Left renal pelvis (tissue), 4 donors: ENCODE results near the gene CAPN2. TPM values are rescaled to one million over a fixed set of nuclear protein-coding genes. Genes with fewer than 3 reads are reported as not detected.

Experiments used
- DNase-seq, 4 donors: peaks; one replicate each; pipeline ENCODE4 v3.0.0-alpha.2; 2013; ENCODE audit warnings: low read depth in 4 of 4, low spot score in 3 of 4
- polyA plus RNA-seq, 4 donors: library from polyadenylated mRNA; unstranded; fragments of 120-200 nt; gene quantifications; one replicate each; pipeline ENCODE4 v1.2.1, GENCODE V29; 2013; ENCODE audit not compliant: insufficient read length in 4 of 4

Gene CAPN2
- polyA plus RNA-seq, 4 donors: 122 to 206 (median 189) TPM

GRCh38 chr1:223755992-223756775 lies 43.8 kb downstream of the CAPN2 start:
- no peak for DNase-seq

GRCh38 chr1:223756806-223757700 lies 44.7 kb downstream of the CAPN2 start:
- no peak for DNase-seq

GRCh38 chr1:223758734-223759133 lies 46.4 kb downstream of the CAPN2 start:
- DNase-seq: no peak

GRCh38 chr1:223759273-223759672 lies 46.9 kb downstream of the CAPN2 start:
- DNase-seq: no peak

GRCh38 chr1:223760833-223761232 lies 48.5 kb downstream of the CAPN2 start:
- DNase-seq: no peak

- DNase-seq: no peak
These were observed 49.1 kb downstream of the CAPN2 start for GRCh38 chr1:223761411-223761810.

GRCh38 chr1:223763251-223763650 lies 50.9 kb downstream of the CAPN2 start:
- no peak for DNase-seq

GRCh38 chr1:223763881-223764280 lies 51.5 kb downstream of the CAPN2 start:
- no peak for DNase-seq

GRCh38 chr1:223765036-223765718 lies 52.8 kb downstream of the CAPN2 start:
- no peak for DNase-seq

- DNase-seq: no peak
These were observed 53.5 kb downstream of the CAPN2 start for GRCh38 chr1:223765719-223766340.

- no peak for DNase-seq
These were observed 58.4 kb downstream of the CAPN2 start for GRCh38 chr1:223770621-223771315.

GRCh38 chr1:223771469-223771813 lies 59.1 kb downstream of the CAPN2 start:
- no peak for DNase-seq

- no peak for DNase-seq
These were observed 59.8 kb downstream of the CAPN2 start for GRCh38 chr1:223771814-223772770.

GRCh38 chr1:223772771-223773160 lies 60.4 kb downstream of the CAPN2 start:
- DNase-seq: no peak

GRCh38 chr1:223774134-223774814 lies 61.9 kb downstream of the CAPN2 start:
- DNase-seq: no peak

GRCh38 chr1:223775054-223775453 lies 62.7 kb downstream of the CAPN2 start:
- no peak for DNase-seq

- DNase-seq: no peak
These were observed 63.4 kb downstream of the CAPN2 start for GRCh38 chr1:223775711-223776074.

- no peak for DNase-seq
These were observed 63.9 kb downstream of the CAPN2 start for GRCh38 chr1:223776075-223776814.
